Gastroesophageal sphincter (tissue), 3 donors: ENCODE data around the gene TBC1D24.

Experiments
- EP300 ChIP-seq: sonication (generic); formaldehyde crosslinking; IDR thresholded peaks from one replicate; pipeline ENCODE4 v1.6.1; 2017; ENCODE audit warnings: antibody characterized with exemption, mild to moderate bottlenecking
- POLR2A ChIP-seq, 2 donors: fragments of 450-650 bp; IDR thresholded peaks; one replicate each; pipeline ENCODE4 v1.6.1; 2017; ENCODE audit warnings: antibody characterized with exemption in 2 of 2, mild to moderate bottlenecking in 2 of 2, moderate library complexity in 1 of 2
- TF ChIP-seq, protein P1 (sequence below), 4 experiments: fragments of 200-600 bp in 2 of 4; fragments of 450-650 bp in 2 of 4; sonication (generic) in 1 of 4; IDR thresholded peaks; one replicate each; pipeline ENCODE4 v1.5.1; 2017 to 2019; ENCODE audit warnings: antibody characterized with exemption in 4 of 4, mild to moderate bottlenecking in 2 of 4, moderate library complexity in 2 of 4

DNA sequence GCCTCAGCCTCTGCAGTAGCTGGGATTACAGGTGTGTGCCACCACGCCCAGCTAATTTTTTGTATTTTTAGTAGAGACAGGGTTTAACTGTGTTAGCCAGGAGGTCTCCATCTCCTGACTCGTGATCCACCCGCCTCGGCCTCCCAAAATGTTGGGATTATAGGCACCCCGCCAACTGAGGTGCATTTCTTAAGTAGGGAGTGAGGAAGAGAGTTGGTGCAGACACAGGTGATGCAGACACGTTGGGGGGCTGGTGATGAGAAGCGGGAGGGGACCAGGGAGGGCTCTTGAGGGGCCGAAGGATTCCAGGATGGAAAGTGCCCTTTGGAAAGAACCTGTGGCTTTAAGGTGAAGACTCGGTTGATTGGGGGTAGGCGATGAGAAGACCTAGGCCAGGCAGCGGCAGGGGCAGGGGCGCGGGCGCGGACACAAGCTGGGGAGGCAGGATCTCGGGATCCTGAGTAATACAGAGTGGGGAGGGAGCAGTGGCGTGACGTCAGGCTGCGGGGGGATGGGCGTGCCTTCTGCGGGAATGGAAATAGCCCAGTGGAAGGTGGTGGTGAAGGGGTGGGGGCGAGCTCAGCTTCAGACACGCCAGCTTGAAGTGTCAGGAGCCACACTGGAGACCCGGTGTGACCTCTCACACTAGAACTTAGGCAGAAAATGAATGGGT, 36.3 kb downstream of the TBC1D24 start:
- TF ChIP-seq, protein P1, sequence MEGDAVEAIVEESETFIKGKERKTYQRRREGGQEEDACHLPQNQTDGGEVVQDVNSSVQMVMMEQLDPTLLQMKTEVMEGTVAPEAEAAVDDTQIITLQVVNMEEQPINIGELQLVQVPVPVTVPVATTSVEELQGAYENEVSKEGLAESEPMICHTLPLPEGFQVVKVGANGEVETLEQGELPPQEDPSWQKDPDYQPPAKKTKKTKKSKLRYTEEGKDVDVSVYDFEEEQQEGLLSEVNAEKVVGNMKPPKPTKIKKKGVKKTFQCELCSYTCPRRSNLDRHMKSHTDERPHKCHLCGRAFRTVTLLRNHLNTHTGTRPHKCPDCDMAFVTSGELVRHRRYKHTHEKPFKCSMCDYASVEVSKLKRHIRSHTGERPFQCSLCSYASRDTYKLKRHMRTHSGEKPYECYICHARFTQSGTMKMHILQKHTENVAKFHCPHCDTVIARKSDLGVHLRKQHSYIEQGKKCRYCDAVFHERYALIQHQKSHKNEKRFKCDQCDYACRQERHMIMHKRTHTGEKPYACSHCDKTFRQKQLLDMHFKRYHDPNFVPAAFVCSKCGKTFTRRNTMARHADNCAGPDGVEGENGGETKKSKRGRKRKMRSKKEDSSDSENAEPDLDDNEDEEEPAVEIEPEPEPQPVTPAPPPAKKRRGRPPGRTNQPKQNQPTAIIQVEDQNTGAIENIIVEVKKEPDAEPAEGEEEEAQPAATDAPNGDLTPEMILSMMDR (IDR thresholded peaks at IDR 0.05), result no peak
- no peak for TF ChIP-seq EP300
- no peak for TF ChIP-seq POLR2A (IDR thresholded peaks at IDR 0.05)
